GM19395 (cell line): ENCODE measurements around the gene RPL39L.

Experiments
- ATAC-seq: cut with Tn5 transposase; IDR thresholded peaks from one replicate; pipeline ENCODE4 v1.9.1; 2021; ENCODE audit warnings: mild to moderate bottlenecking, moderate library complexity; ENCODE audit not compliant: unreplicated experiment

Gene RPL39L

GRCh38 chr3:187072102-187072501 lies 67.2 kb downstream of the RPL39L start:
- ATAC-seq, result no peak
